Measurements from ENCODE around the gene ZNF683. TPM values are rescaled to one million over a fixed set of nuclear protein-coding genes. Genes with fewer than 3 reads are reported as not detected.

Gene ZNF683
- total and polyA plus RNA-seq, 9 of the 15 experiments (the other 6 are each of a cell fraction or from before 2014, with no cell fraction given) = not detected

DNA sequence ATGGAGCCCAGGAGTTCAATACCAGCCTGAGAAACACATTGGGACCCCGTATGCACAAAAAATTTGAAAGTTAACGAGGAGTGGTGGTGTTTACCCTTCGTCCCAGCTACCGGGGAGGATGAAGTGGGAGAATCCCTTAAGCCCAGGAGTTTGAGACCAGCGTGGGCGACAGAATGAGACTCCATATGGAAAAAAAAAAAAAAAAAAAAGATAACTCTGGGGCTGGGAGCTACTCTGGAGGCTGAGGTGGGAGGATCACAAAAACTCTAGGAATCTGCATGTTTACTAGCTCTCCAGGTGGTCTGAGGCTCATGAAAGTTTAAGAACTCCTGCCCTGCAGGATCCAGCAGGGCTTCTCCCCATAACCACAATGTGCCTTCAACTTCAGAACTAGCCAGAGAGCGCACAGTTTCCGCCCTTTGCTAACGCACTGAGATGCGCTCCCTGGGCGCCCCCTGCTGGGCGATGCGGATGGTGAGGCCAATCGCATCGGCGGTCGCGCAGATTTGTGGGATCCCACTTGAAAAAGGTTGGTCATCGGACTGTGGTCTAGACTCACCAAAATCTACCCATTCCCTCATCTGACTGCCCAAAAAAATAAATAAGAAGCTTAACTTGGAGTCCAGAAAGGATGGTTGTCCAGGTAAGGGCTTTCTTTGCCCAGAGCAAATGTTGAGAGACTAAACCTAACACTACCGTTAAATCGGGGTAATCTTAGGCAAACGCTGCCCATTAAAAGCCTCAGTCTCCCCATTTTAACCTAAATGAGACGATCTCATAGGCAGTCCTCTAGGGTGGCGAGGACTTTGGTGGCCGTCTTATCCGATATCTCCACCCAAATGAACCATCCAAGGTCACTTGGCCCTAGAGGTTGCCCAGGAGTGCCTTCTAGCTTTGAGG lies 8.8 kb downstream of the ZNF683 start (continued):
- TF ChIP-seq, protein P1, sequence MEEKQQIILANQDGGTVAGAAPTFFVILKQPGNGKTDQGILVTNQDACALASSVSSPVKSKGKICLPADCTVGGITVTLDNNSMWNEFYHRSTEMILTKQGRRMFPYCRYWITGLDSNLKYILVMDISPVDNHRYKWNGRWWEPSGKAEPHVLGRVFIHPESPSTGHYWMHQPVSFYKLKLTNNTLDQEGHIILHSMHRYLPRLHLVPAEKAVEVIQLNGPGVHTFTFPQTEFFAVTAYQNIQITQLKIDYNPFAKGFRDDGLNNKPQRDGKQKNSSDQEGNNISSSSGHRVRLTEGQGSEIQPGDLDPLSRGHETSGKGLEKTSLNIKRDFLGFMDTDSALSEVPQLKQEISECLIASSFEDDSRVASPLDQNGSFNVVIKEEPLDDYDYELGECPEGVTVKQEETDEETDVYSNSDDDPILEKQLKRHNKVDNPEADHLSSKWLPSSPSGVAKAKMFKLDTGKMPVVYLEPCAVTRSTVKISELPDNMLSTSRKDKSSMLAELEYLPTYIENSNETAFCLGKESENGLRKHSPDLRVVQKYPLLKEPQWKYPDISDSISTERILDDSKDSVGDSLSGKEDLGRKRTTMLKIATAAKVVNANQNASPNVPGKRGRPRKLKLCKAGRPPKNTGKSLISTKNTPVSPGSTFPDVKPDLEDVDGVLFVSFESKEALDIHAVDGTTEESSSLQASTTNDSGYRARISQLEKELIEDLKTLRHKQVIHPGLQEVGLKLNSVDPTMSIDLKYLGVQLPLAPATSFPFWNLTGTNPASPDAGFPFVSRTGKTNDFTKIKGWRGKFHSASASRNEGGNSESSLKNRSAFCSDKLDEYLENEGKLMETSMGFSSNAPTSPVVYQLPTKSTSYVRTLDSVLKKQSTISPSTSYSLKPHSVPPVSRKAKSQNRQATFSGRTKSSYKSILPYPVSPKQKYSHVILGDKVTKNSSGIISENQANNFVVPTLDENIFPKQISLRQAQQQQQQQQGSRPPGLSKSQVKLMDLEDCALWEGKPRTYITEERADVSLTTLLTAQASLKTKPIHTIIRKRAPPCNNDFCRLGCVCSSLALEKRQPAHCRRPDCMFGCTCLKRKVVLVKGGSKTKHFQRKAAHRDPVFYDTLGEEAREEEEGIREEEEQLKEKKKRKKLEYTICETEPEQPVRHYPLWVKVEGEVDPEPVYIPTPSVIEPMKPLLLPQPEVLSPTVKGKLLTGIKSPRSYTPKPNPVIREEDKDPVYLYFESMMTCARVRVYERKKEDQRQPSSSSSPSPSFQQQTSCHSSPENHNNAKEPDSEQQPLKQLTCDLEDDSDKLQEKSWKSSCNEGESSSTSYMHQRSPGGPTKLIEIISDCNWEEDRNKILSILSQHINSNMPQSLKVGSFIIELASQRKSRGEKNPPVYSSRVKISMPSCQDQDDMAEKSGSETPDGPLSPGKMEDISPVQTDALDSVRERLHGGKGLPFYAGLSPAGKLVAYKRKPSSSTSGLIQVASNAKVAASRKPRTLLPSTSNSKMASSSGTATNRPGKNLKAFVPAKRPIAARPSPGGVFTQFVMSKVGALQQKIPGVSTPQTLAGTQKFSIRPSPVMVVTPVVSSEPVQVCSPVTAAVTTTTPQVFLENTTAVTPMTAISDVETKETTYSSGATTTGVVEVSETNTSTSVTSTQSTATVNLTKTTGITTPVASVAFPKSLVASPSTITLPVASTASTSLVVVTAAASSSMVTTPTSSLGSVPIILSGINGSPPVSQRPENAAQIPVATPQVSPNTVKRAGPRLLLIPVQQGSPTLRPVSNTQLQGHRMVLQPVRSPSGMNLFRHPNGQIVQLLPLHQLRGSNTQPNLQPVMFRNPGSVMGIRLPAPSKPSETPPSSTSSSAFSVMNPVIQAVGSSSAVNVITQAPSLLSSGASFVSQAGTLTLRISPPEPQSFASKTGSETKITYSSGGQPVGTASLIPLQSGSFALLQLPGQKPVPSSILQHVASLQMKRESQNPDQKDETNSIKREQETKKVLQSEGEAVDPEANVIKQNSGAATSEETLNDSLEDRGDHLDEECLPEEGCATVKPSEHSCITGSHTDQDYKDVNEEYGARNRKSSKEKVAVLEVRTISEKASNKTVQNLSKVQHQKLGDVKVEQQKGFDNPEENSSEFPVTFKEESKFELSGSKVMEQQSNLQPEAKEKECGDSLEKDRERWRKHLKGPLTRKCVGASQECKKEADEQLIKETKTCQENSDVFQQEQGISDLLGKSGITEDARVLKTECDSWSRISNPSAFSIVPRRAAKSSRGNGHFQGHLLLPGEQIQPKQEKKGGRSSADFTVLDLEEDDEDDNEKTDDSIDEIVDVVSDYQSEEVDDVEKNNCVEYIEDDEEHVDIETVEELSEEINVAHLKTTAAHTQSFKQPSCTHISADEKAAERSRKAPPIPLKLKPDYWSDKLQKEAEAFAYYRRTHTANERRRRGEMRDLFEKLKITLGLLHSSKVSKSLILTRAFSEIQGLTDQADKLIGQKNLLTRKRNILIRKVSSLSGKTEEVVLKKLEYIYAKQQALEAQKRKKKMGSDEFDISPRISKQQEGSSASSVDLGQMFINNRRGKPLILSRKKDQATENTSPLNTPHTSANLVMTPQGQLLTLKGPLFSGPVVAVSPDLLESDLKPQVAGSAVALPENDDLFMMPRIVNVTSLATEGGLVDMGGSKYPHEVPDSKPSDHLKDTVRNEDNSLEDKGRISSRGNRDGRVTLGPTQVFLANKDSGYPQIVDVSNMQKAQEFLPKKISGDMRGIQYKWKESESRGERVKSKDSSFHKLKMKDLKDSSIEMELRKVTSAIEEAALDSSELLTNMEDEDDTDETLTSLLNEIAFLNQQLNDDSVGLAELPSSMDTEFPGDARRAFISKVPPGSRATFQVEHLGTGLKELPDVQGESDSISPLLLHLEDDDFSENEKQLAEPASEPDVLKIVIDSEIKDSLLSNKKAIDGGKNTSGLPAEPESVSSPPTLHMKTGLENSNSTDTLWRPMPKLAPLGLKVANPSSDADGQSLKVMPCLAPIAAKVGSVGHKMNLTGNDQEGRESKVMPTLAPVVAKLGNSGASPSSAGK (IDR thresholded peaks at IDR 0.05) = peak; percentile 32
- TF ChIP-seq RBFOX2 (IDR thresholded peaks at IDR 0.05; ENCODE audit: low read depth, low read length) = peak; percentile 49; the same call in 1 of the 2 replicates
- peak in 1 of 2 experiments; percentile 52; a peak in 1 of 4 replicates for TF ChIP-seq NONO (IDR thresholded peaks at IDR 0.05; ENCODE audit: low read depth in 2 of 2, low read length in 1 of 2)
- TF ChIP-seq, protein P2, sequence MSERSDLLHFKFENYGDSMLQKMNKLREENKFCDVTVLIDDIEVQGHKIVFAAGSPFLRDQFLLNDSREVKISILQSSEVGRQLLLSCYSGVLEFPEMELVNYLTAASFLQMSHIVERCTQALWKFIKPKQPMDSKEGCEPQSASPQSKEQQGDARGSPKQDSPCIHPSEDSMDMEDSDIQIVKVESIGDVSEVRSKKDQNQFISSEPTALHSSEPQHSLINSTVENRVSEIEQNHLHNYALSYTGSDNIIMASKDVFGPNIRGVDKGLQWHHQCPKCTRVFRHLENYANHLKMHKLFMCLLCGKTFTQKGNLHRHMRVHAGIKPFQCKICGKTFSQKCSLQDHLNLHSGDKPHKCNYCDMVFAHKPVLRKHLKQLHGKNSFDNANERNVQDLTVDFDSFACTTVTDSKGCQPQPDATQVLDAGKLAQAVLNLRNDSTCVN (CRISPR knock-in tag; IDR thresholded peaks at IDR 0.05) = no peak
- no peak for TF ChIP-seq RFX7 (CRISPR knock-in tag; IDR thresholded peaks at IDR 0.05)
- TF ChIP-seq, protein P3, sequence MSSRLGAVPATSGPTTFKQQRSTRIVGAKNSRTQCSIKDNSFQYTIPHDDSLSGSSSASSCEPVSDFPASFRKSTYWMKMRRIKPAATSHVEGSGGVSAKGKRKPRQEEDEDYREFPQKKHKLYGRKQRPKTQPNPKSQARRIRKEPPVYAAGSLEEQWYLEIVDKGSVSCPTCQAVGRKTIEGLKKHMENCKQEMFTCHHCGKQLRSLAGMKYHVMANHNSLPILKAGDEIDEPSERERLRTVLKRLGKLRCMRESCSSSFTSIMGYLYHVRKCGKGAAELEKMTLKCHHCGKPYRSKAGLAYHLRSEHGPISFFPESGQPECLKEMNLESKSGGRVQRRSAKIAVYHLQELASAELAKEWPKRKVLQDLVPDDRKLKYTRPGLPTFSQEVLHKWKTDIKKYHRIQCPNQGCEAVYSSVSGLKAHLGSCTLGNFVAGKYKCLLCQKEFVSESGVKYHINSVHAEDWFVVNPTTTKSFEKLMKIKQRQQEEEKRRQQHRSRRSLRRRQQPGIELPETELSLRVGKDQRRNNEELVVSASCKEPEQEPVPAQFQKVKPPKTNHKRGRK (tag; IDR thresholded peaks at IDR 0.05) = no peak
- TF ChIP-seq ZNF717 (CRISPR knock-in tag; IDR thresholded peaks at IDR 0.05) = no peak
- peak; percentile 72; the same call in 1 of the 2 replicates for TF ChIP-seq CTBP1 (IDR thresholded peaks at IDR 0.05; ENCODE audit: borderline replicate concordance)
- no peak for TF ChIP-seq RBM22 (IDR thresholded peaks at IDR 0.05; ENCODE audit: low read depth, low read length, poor library complexity, severe bottlenecking)
